GM21737 (cell line): Measurements from ENCODE around the gene FANCD2OS.
"Not testable (repeated sequence)": the region's sequence is repeated elsewhere in the genome, so short reads cannot be mapped to it uniquely, and the experiment has no call there.

Experiments used
- ATAC-seq: cut with Tn5 transposase; IDR thresholded peaks from one replicate; pipeline ENCODE4 v1.9.1; 2021; ENCODE audit warnings: mild to moderate bottlenecking, moderate library complexity; ENCODE audit not compliant: unreplicated experiment

FANCD2OS gene

GRCh38 chr3:10108091-10108490, at the start of gene FANCD2OS:
FANCD2OS (minus strand) TSS chr3:10108255; CDS start chr3:10104774, 3,481 bp downstream.
- ATAC-seq = no peak

GRCh38 chr3:10157031-10157430, 49.0 kb upstream of the FANCD2OS start:
- ATAC-seq = no peak

- no peak for ATAC-seq
These were observed 47.6 kb upstream of the FANCD2OS start for GRCh38 chr3:10155658-10156057.

GRCh38 chr3:10155123-10155472, 47.0 kb upstream of the FANCD2OS start:
- ATAC-seq = no peak

GRCh38 chr3:10154335-10155122, 46.5 kb upstream of the FANCD2OS start:
- ATAC-seq = no peak

GRCh38 chr3:10150987-10151386, 42.9 kb upstream of the FANCD2OS start:
- no peak for ATAC-seq

GRCh38 chr3:10149226-10149625, 41.2 kb upstream of the FANCD2OS start:
- ATAC-seq = no peak

GRCh38 chr3:10145685-10146084, 37.6 kb upstream of the FANCD2OS start:
- no peak for ATAC-seq

- ATAC-seq = no peak
These were observed 34.9 kb upstream of the FANCD2OS start for GRCh38 chr3:10142707-10143560.

- ATAC-seq = no peak
These were observed 33.0 kb upstream of the FANCD2OS start for GRCh38 chr3:10140996-10141546.

GRCh38 chr3:10137178-10137577, 29.1 kb upstream of the FANCD2OS start:
- ATAC-seq = no peak

GRCh38 chr3:10136426-10137005, 28.5 kb upstream of the FANCD2OS start:
- ATAC-seq = no peak

- ATAC-seq = not testable (repeated sequence)
These were observed 27.8 kb upstream of the FANCD2OS start for GRCh38 chr3:10135872-10136271.

- ATAC-seq = no peak
These were observed 14.7 kb upstream of the FANCD2OS start for GRCh38 chr3:10122724-10123123.

- no peak for ATAC-seq
These were observed 13.0 kb upstream of the FANCD2OS start for GRCh38 chr3:10121064-10121463.

- ATAC-seq = no peak
These were observed 11.3 kb upstream of the FANCD2OS start for GRCh38 chr3:10119376-10119775.

- ATAC-seq = no peak
These were observed 8.9 kb upstream of the FANCD2OS start for GRCh38 chr3:10116928-10117327.

- ATAC-seq = no peak
These were observed 8.0 kb upstream of the FANCD2OS start for GRCh38 chr3:10116138-10116460.

- peak; percentile 94 for ATAC-seq
These were observed 7.5 kb upstream of the FANCD2OS start, which contains the start of gene BRK1 for GRCh38 chr3:10115326-10116137. BRK1 (plus strand) TSS chr3:10115675; CDS start chr3:10115702, 27 bp downstream.

- no peak for ATAC-seq
These were observed 1.1 kb downstream of the FANCD2OS start for GRCh38 chr3:10106919-10107318.

- ATAC-seq = no peak
These were observed 9.0 kb downstream of the FANCD2OS start for GRCh38 chr3:10099041-10099440.
